Ascending aorta (tissue), 2 donors: ENCODE results near the gene WDR49. TPM values are rescaled to one million over a fixed set of nuclear protein-coding genes. Genes with fewer than 3 reads are reported as not detected.

ENCODE experiments used
- DNase-seq, 2 donors: peaks; one replicate each; pipeline ENCODE4 v3.0.0-alpha.2; 2019; ENCODE audit warnings: low spot score in 2 of 2
- H3K27ac ChIP-seq, 2 donors: fragments of 200-600 bp; sonication (generic); one replicate each; pipeline ENCODE4 v1.5.1; 2016 to 2017; ENCODE audit warnings: mild to moderate bottlenecking in 1 of 2
- H3K27me3 ChIP-seq: fragments of 200-600 bp; sonication (generic); one replicate; pipeline ENCODE4 v1.5.1; 2017
- H3K36me3 ChIP-seq, 2 donors: fragments of 200-600 bp; sonication (generic); one replicate each; pipeline ENCODE4 v1.5.1; 2016
- H3K4me1 ChIP-seq, 2 donors: fragments of 200-600 bp; sonication (generic); one replicate each; pipeline ENCODE4 v1.5.1; 2016 to 2017; ENCODE audit warnings: mild to moderate bottlenecking in 1 of 2
- H3K4me3 ChIP-seq, 2 donors: fragments of 200-600 bp; sonication (generic); one replicate each; pipeline ENCODE4 v1.5.1; 2016 to 2017; ENCODE audit warnings: mild to moderate bottlenecking in 1 of 2
- H3K9me3 ChIP-seq, 2 donors: fragments of 200-600 bp; sonication (generic); one replicate each; pipeline ENCODE4 v1.5.1; 2016
- intact Hi-C: fragments of 100-400 bp; cut with DNase I; formaldehyde crosslinking; loops from one replicate; pipeline ENCODE4 v1.15.1; 2023
- total RNA-seq: library from RNA; depleted of rRNA; stranded (reverse); fragments of >200 nt; gene quantifications from one replicate; pipeline ENCODE4 v1.1.0, GENCODE V29; 2016
- TF ChIP-seq, protein P1 (sequence below), 3 experiments: fragments of 200-600 bp in 2 of 3; fragments of 450-650 bp in 1 of 3; sonication (generic) in 2 of 3; IDR thresholded peaks; one replicate each; pipeline ENCODE4 v1.5.1; 2016 to 2019; ENCODE audit warnings: antibody characterized with exemption in 3 of 3, mild to moderate bottlenecking in 1 of 3, moderate library complexity in 1 of 3

WDR49 gene
- total RNA-seq, 1 donor from 2014 or later, result not detected

- no peak for DNase-seq
- TF ChIP-seq, protein P1, sequence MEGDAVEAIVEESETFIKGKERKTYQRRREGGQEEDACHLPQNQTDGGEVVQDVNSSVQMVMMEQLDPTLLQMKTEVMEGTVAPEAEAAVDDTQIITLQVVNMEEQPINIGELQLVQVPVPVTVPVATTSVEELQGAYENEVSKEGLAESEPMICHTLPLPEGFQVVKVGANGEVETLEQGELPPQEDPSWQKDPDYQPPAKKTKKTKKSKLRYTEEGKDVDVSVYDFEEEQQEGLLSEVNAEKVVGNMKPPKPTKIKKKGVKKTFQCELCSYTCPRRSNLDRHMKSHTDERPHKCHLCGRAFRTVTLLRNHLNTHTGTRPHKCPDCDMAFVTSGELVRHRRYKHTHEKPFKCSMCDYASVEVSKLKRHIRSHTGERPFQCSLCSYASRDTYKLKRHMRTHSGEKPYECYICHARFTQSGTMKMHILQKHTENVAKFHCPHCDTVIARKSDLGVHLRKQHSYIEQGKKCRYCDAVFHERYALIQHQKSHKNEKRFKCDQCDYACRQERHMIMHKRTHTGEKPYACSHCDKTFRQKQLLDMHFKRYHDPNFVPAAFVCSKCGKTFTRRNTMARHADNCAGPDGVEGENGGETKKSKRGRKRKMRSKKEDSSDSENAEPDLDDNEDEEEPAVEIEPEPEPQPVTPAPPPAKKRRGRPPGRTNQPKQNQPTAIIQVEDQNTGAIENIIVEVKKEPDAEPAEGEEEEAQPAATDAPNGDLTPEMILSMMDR (IDR thresholded peaks at IDR 0.05), result no peak
- H3K27me3 ChIP-seq, result no peaks in the 10 kb centered on the region
- H3K36me3 ChIP-seq, result no peaks in the 10 kb centered on the region
- intact Hi-C loops, result no loop called here
- no peaks in the 10 kb centered on the region for H3K4me1 ChIP-seq
- H3K9me3 ChIP-seq, result no peaks in the 10 kb centered on the region
- no peak overlapping the region for H3K27ac ChIP-seq
- H3K4me3 ChIP-seq, result no peak overlapping the region
These were observed 203.1 kb downstream of the WDR49 start for GRCh38 chr3:167450675-167451074.

DNA sequence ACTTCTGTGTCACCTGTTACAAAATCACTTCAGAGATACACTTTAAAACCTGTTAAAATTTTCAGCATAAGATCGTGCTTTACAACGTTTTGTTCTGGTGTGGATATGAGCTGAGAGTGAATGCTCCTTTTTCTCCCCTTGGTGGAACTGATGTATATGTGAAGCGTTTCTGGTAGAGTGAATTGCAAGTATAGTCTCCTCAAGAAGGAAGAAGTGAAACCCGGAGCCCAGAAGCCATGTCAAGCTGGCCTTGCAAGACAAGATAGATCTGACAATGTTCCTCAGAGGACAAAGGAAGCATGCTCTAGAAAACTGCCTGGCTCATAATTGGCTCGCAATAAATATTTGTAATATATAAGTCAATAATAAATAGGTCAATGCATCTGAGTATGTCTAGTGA is 203.5 kb downstream of the WDR49 start:
- Histone ChIP-seq H3K36me3 (no peaks in the 10 kb centered on the region), H3K9me3 (no peaks in the 10 kb centered on the region), H3K4me3 (no peak overlapping the region), H3K4me1 (no peaks in the 10 kb centered on the region), H3K27ac (no peak overlapping the region), H3K27me3 (no peaks in the 10 kb centered on the region)
- DNase-seq, result no peak
- intact Hi-C loops, result no loop called here
- TF ChIP-seq, protein P1 (IDR thresholded peaks at IDR 0.05), result no peak

DNA sequence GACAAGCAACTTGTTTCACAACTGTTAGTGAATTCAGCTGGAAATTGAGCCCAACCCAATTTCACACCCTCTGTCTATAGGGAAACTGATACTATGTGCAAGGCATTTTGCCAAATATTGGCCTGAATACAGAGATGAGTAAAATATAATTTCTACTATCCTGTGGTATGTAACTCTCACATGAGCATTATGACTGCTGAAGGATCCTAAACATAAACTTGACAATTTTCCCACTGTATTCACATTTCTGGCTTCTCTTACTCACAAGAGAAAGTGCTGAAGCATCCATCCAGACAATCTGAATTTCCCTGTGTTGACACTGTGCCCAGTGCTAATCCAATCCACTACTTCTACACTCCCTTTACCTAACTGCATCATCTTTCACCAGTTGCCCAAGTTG is 208.3 kb downstream of the WDR49 start:
- no peak for DNase-seq

DNA sequence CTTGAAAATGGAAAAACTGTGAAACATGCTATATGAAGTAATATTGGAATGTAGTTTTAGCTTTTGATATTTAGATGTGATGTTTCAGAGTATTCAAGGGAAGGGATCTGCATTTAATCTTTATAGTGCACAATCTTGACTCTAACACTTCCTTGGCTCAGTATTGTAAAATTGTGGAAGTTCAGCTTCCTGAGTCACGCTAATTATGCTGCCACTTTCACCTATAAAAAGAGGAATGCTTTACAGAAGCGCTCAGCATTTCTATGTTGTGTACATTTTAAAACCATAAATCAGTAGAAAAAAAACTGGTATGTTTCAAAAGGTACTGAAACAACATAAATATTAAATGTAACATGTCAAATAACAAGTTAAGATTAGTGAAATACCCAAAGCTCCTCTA is 212.5 kb downstream of the WDR49 start:
- DNase-seq, result no peak
- Histone ChIP-seq H3K27ac (no peak overlapping the region), H3K4me3 (no peak overlapping the region), H3K9me3 (no peaks in the 10 kb centered on the region), H3K4me1 (no peaks in the 10 kb centered on the region), H3K36me3 (no peaks in the 10 kb centered on the region), H3K27me3 (no peaks in the 10 kb centered on the region)
- TF ChIP-seq, protein P1 (IDR thresholded peaks at IDR 0.05), result no peak
- intact Hi-C loops, result no loop called here

More for the DNA sequence above, 208.3 kb downstream of the WDR49 start:
- H3K36me3 ChIP-seq, result no peaks in the 10 kb centered on the region
- no peaks in the 10 kb centered on the region for H3K4me1 ChIP-seq
- H3K27ac ChIP-seq, result no peak overlapping the region
- no peaks in the 10 kb centered on the region for H3K27me3 ChIP-seq
- no peak overlapping the region for H3K4me3 ChIP-seq
- intact Hi-C loops, result no loop called here
- no peaks in the 10 kb centered on the region for H3K9me3 ChIP-seq
- TF ChIP-seq, protein P1 (IDR thresholded peaks at IDR 0.05), result no peak

GRCh38 chr3:167437428-167438139 is 216.2 kb downstream of the WDR49 start:
- intact Hi-C loops, result no loop called here
- DNase-seq, result no peak
- Histone ChIP-seq H3K27me3 (no peaks in the 10 kb centered on the region), H3K27ac (no peak overlapping the region), H3K4me1 (no peaks in the 10 kb centered on the region), H3K9me3 (no peaks in the 10 kb centered on the region), H3K4me3 (no peak overlapping the region), H3K36me3 (no peaks in the 10 kb centered on the region)
- TF ChIP-seq, protein P1 (IDR thresholded peaks at IDR 0.05), result no peak

Other genes starting within 250 kb of the WDR49 start
- not detected for gene SERPINI2, start 179.9 kb downstream of the WDR49 start, total RNA-seq
- 55.6 TPM for gene PDCD10, start 81.0 kb upstream of the WDR49 start, total RNA-seq
- gene SERPINI1, start 81.8 kb upstream of the WDR49 start, total RNA-seq, result 6.3 TPM